Measurements from ENCODE around the gene FCAMR.

FCAMR gene

GRCh38 chr1:206955476-206956451, 14.5 kb downstream of the FCAMR start:
- no peak for DNase-seq

GRCh38 chr1:206954459-206955342, 15.6 kb downstream of the FCAMR start:
- no peak for DNase-seq

GRCh38 chr1:206953626-206954025, 16.6 kb downstream of the FCAMR start:
- DNase-seq, result no peak

GRCh38 chr1:206953126-206953525, 17.1 kb downstream of the FCAMR start:
- DNase-seq, result no peak

- DNase-seq, result no peak
Measured at GRCh38 chr1:206952171-206952570, 18.1 kb downstream of the FCAMR start.

- DNase-seq, result no peak
Measured at GRCh38 chr1:206951318-206952100, 18.8 kb downstream of the FCAMR start.

GRCh38 chr1:206949641-206950040, 20.6 kb downstream of the FCAMR start:
- DNase-seq, result no peak

- no peak for DNase-seq
Measured at GRCh38 chr1:206949208-206949607, 21.1 kb downstream of the FCAMR start.

GRCh38 chr1:206947255-206947654, 23.0 kb downstream of the FCAMR start:
- DNase-seq, result no peak

- no peak for DNase-seq
Measured at GRCh38 chr1:206946261-206946660, 24.0 kb downstream of the FCAMR start, which contains the start of gene PIGR. PIGR (minus strand) TSS chr1:206946466; CDS start chr1:206940531, 5,935 bp downstream.

GRCh38 chr1:206945779-206946178, 24.5 kb downstream of the FCAMR start:
- DNase-seq, result no peak

GRCh38 chr1:206944703-206945102, 25.6 kb downstream of the FCAMR start:
- peak; percentile 22 for DNase-seq

GRCh38 chr1:206941766-206942418, 28.4 kb downstream of the FCAMR start:
- no peak for DNase-seq

GRCh38 chr1:206940588-206940936, 29.7 kb downstream of the FCAMR start:
- no peak for DNase-seq

GRCh38 chr1:206939841-206940587, 30.2 kb downstream of the FCAMR start:
- DNase-seq, result no peak

GRCh38 chr1:206939131-206939530, 31.1 kb downstream of the FCAMR start:
- no peak for DNase-seq

- no peak for DNase-seq
Measured at GRCh38 chr1:206937425-206937824, 32.8 kb downstream of the FCAMR start.

GRCh38 chr1:206935491-206936067, 34.7 kb downstream of the FCAMR start:
- no peak for DNase-seq

- peak; percentile 63 for DNase-seq
Measured at GRCh38 chr1:206933333-206933945, 36.8 kb downstream of the FCAMR start.

GRCh38 chr1:206932177-206932576, 38.1 kb downstream of the FCAMR start:
- DNase-seq, result no peak

- no peak for DNase-seq
Measured at GRCh38 chr1:206931709-206932108, 38.6 kb downstream of the FCAMR start.

Data from CD4-positive, alpha-beta T cell treated with Interleukin-4 for 4 hours (primary cell).